HG03460 (cell line): ENCODE data around the gene SEPTIN1.
A peak's percentile ranks its signal among the peaks of the same experiment; 100 is the strongest.

ENCODE experiments used
- ATAC-seq: cut with Tn5 transposase; IDR thresholded peaks from one replicate; pipeline ENCODE4 v1.9.1; 2021; ENCODE audit not compliant: unreplicated experiment

SEPTIN1 gene

GRCh38 chr16:30377812-30378235 lies 4.5 kb downstream of the SEPTIN1 start:
- peak; percentile 37 for ATAC-seq

GRCh38 chr16:30377050-30377811 lies 5.1 kb downstream of the SEPTIN1 start:
- ATAC-seq, result no peak

- ATAC-seq, result no peak
Measured at GRCh38 chr16:30376461-30376902, 5.9 kb downstream of the SEPTIN1 start.

GRCh38 chr16:30375864-30376263 lies 6.5 kb downstream of the SEPTIN1 start:
- no peak for ATAC-seq

DNA sequence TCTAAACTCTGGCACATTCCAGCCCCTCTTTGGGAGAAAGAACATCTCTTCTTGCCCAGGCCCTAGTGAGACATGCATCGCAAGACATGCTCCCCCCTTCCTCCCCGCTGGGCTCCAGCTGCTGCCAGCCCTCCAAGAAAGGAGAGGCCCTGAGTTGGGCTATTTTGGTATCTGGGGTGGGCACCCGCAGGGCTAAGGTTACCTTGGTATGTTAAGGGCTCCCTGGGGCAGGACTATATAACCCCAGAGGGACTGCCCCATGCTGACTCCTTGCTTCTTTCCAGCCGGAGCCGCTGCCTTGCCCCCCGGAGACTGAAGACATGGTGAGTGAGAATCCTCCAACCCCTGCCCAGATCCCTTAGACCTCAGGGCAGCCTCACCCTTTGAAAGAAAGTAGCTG lies 7.8 kb downstream of the SEPTIN1 start, which contains the start of gene MYL11:
Gene MYL11, plus strand, starts transcription at position 265 of the 400 bp plus-strand sequence. Its CDS starts 56 bp downstream, at position 321.
- no peak for ATAC-seq

DNA sequence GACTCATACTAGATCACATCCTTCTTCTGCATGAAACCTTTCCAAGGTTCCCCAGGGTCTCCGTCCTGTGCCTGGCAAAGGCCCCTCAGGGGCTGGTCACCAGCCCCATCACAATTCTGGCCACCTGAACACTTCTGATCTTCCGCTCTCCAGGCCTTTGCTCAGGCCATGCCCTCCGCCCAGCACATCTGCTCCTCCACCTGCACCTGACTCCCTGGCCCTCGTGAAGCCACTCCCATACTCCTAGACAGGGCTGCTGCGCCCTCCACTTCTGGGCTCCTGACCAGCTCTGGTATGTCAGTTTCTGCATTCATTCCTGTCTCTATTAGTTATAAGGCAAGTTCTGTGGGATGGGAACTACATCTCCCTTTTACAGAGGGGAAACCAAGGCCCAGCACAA lies 9.6 kb downstream of the SEPTIN1 start:
- ATAC-seq, result no peak

- ATAC-seq, result no peak
Measured at GRCh38 chr16:30372038-30372712, 10.2 kb downstream of the SEPTIN1 start.

DNA sequence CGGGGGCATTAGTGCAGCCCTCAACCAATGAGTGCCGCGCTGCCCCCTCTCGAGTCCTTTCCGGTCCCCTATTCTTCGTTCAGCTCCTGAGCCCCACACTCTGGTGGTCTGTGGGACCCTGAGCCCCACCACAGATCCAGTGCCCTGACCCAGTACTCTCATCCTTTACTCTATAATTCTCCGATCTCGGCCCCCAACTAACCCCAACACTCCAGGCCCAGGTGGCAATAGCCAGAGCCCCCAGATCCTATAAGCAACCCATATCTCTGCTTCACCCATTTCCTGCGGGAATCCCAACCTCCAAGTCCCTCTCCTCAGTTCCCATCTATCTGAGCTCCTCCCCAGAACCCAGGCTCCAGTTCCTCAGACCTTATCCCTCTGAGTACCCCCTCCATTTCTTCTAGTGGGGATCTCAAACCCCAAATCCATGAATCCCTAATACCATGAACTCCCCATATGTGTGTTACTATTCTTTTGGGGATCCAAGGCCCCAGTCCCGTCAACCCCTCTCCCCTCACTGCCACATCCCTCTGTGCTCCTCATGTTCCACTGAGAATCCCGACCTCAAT lies 11.0 kb downstream of the SEPTIN1 start:
- no peak for ATAC-seq

DNA sequence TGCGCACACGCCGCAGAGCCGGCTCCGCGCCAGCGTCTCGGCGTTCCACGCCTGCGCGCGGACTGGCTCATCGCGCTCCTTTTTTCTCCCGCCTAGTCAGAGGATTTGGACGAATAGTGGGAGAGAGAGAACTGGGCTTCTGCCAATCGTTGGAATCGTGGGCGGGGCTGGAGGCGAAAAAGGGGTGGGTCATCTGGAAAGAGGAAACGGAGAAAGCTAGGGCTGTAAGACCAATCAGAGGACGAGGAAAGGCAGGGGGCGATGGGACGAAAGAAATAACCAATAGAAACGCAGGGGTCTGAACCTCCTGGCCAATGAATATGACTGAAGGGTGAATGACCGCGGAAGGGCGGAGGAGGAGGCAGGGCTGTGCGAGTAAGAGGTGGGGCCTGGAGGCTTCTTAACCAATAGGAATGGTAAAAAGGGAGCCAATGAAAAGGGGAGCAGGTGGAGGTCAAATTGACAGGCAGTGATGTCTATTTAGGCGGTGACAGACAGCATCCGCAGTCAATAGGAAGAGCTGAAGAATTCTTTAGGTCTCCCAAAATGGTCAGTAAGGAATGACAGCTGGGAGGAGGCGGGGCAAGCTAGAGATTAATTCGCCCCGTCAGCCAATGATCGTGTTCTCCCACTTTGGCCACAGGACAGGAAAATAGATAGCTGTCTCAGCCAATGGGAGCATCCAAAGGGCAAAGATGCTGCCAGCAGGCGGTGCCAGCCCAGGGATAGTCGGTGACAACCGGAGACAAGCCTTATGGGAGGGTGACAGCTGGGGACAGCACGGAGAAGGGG lies 11.7 kb downstream of the SEPTIN1 start, which contains the start of gene TBC1D10B:
Gene TBC1D10B, minus strand, starts transcription at position 39 of the 792 bp plus-strand sequence. CDS start 311 bp downstream, outside the sequence.
- peak; percentile 74 for ATAC-seq

DNA sequence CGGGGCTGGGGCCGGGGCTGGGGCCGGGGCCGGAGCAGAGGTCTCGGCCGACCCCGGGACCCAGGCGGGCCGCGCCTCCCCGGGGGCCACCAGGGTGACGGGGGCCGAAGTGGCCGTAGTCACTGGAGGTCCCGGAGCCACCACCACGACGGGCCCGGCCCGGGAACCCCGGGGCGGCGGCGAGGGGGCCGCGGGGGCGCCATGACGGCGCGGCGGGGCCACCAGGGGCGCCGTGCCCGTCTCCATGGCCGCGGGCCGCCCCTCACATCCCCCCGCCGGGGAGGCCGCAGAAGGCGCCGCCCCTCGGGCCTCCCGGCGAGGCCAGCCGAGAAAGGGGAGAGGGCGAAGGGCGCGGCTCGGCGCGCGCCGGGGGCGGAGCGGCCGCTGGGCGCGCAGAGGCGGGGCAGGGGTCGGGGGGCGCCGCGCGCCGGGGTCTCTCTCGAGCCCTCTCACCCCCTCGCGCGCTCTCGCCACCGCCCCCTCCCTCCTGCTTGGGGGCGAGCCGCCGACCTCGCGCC lies 12.4 kb downstream of the SEPTIN1 start:
- peak; percentile 5 for ATAC-seq

DNA sequence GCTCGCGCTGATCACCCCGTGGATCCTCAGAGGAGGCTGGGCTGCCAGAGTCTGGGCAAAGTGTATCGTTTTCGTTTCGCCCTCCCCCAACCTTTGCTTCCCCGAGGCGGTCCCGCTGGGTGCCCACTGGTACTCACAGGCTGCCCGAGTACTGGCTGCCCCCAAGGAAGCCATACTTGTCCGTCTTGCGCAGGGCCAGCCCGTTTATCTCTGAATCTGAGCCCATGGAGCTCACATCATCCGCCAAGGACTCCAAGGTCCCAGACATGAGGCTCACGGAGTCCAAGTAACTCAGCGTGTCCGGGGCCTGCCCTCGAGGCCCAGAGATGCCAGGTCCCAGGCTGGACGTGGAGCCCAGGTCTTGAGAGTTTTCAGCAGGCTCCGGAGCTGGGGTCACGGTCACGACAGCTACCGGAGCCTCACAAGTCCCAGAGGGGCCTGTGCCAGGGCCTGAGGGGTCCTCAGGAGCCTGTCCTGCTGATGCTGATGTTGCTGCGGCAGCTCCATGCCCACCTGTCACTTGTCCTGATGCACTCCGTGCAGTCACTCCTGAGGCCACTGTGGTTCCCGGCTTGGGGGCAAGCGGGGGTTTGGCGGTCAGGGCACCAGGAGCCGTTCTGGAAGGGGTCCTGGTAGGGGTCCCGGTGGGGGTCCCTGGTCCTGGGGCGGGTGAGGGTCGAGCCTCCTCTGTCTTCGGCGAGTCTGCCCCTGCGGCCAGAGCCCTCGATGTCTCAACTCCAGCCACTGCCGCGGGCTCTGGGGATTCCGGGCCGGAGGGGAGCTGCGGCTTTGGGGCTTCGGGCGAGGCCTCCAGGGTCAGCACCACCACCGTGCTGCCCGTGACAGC lies 13.0 kb downstream of the SEPTIN1 start:
- no peak for ATAC-seq

DNA sequence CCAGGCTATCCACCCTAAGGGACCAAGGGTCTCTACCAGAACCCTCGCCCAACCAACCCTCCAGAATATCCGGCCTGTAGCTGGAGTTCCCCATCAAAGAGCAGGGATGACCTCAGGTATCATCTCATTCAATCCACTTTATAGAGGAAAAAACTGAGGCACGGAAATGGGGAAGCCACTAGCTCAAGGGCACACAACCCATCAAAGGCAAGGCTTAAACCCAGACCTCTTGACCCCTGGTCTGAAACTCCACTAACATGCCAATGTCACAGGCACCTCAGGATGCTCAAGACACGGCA lies 13.6 kb downstream of the SEPTIN1 start:
- ATAC-seq, result no peak

- ATAC-seq, result no peak
Measured at GRCh38 chr16:30368122-30368791, 14.1 kb downstream of the SEPTIN1 start.

GRCh38 chr16:30367349-30368009 lies 14.9 kb downstream of the SEPTIN1 start:
- no peak for ATAC-seq

DNA sequence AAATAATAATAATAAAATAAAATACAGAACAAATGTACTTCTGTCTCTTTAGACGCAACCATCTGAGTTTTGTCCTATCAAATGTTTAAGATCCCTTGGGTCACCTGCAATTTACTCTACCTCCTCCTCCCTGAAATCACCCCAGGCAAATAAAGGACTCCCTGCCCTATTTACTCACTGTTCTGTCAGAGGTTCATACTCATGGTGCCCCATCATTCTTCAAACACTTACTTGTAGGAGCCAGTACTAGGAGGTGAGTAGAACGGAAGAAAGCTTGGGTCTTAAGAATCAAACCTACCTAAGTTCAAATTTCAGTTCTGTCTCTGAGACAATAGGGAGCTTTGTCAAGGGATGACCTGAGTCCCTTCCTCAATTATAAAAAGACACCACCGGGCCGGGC lies 15.8 kb downstream of the SEPTIN1 start:
- ATAC-seq, result no peak

GRCh38 chr16:30365200-30365599 lies 17.2 kb downstream of the SEPTIN1 start:
- no peak for ATAC-seq

DNA sequence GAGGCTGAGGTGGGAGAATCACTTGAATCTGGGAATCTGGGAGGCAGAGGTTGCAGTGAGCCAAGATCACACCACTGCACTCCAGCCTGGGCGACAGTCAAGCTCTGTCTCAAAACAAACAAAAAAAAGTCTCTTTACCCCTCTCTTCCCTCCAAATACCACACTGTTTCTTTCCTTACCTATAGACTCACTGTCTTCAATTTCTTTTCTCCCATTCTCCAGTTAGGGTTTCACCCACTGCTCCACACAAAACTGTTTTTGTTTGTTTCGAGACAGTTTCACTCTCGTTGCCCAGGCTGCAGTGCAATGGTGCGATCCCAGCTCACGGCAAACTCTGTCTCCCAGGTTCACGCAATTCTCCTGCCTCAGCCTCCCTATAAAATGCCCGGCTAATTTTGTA lies 21.2 kb downstream of the SEPTIN1 start:
- ATAC-seq, result no peak

GRCh38 chr16:30359871-30360170 lies 22.5 kb downstream of the SEPTIN1 start:
- ATAC-seq, result no peak
